Calu3 (cell line): ENCODE measurements around the gene DNAJB13. TPM values are rescaled to one million over a fixed set of nuclear protein-coding genes. Genes with fewer than 3 reads are reported as not detected.

Experiments
- BruUV-seq: library from RNA; stranded (reverse); fragments of 400-500 nt; replicated peaks from 2 replicates; lab custom pipeline; 2021; lab: Mats Ljungman, UMichigan
- CTCF ChIA-PET: fragments of 300-600 bp; sonication (Branson Sonifier 250); formaldehyde crosslinking; loops from one replicate; lab custom pipeline; 2022; ENCODE audit warnings: antibody characterized with exemption; lab: Charles Lee
- DNase-seq: peaks from one replicate; pipeline ENCODE4 v3.0.0; 2022
- H3K27ac Mint-ChIP-seq: one replicate; pipeline ENCODE4 v1.8.0; 2022; ENCODE audit warnings: mixed read lengths; ENCODE audit not compliant: unreplicated experiment
- H3K27me3 Mint-ChIP-seq: one replicate; pipeline ENCODE4 v1.8.0; 2022; ENCODE audit warnings: mixed read lengths; ENCODE audit not compliant: unreplicated experiment
- H3K36me3 Mint-ChIP-seq: one replicate; pipeline ENCODE4 v1.8.0; 2022; ENCODE audit warnings: mild to moderate bottlenecking, moderate library complexity, mixed read lengths; ENCODE audit not compliant: insufficient read depth, unreplicated experiment
- H3K4me1 Mint-ChIP-seq: one replicate; pipeline ENCODE4 v1.8.0; 2022; ENCODE audit warnings: mild to moderate bottlenecking, low read depth, mixed read lengths; ENCODE audit not compliant: unreplicated experiment
- H3K4me3 Mint-ChIP-seq: one replicate; pipeline ENCODE4 v1.8.0; 2022; ENCODE audit warnings: mild to moderate bottlenecking, low read depth, moderate library complexity, mixed read lengths; ENCODE audit not compliant: unreplicated experiment
- H3K9me3 Mint-ChIP-seq: one replicate; pipeline ENCODE4 v1.8.0; 2022; ENCODE audit warnings: low read depth, mixed read lengths; ENCODE audit not compliant: unreplicated experiment
- intact Hi-C: fragments of 100-400 bp; cut with micrococcal nuclease; formaldehyde crosslinking; loops from one replicate; pipeline ENCODE4 v1.10.0; 2022; ENCODE audit not compliant: unreplicated experiment
- total RNA-seq: library from RNA; stranded (reverse); gene quantifications from 2 replicates; pipeline ENCODE4 v1.2.3, GENCODE V29; 2022
- TF ChIP-seq, protein P1 (sequence below): fragments of 200-600 bp; IDR thresholded peaks from one replicate; pipeline ENCODE4 v1.8.0; 2022; ENCODE audit warnings: antibody characterized with exemption; ENCODE audit not compliant: unreplicated experiment

Gene DNAJB13
- total RNA-seq, 1 experiment from 2014 or later: 0.50 TPM

DNA sequence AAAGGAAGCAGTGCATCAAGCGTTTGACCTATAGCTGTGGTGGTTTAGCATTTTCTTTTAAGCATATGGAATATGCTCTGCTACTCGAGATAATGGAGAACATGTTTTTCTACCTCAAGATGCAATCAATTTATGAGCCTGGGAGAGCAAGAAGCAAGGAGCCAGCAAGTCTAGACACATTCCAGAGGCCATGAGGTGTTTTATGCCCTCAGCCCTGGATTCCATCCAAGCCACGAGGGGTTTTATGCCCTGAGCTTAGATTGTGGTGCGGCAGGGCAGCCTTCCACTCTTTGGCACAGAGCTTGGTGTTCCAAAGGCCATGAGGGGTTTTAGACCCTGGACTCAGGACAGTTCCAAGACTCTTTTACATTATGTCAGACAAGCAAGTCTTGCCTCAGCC, 11.7 kb upstream of the DNAJB13 start:
- Mint-ChIP-seq H3K27ac (no peak overlapping the region), H3K4me3 (no peak overlapping the region), H3K9me3 (peaks cover 11% of the 10 kb centered on the region), H3K27me3 (no peaks in the 10 kb centered on the region), H3K4me1 (no peaks in the 10 kb centered on the region), H3K36me3 (peaks cover 5% of the 10 kb centered on the region)
- TF ChIP-seq, protein P1, sequence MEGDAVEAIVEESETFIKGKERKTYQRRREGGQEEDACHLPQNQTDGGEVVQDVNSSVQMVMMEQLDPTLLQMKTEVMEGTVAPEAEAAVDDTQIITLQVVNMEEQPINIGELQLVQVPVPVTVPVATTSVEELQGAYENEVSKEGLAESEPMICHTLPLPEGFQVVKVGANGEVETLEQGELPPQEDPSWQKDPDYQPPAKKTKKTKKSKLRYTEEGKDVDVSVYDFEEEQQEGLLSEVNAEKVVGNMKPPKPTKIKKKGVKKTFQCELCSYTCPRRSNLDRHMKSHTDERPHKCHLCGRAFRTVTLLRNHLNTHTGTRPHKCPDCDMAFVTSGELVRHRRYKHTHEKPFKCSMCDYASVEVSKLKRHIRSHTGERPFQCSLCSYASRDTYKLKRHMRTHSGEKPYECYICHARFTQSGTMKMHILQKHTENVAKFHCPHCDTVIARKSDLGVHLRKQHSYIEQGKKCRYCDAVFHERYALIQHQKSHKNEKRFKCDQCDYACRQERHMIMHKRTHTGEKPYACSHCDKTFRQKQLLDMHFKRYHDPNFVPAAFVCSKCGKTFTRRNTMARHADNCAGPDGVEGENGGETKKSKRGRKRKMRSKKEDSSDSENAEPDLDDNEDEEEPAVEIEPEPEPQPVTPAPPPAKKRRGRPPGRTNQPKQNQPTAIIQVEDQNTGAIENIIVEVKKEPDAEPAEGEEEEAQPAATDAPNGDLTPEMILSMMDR: no peak
- intact Hi-C loops: no loop called here
- CTCF ChIA-PET: no interaction called here
- no TSS peak for BruUV-seq
- DNase-seq: no peak

DNA sequence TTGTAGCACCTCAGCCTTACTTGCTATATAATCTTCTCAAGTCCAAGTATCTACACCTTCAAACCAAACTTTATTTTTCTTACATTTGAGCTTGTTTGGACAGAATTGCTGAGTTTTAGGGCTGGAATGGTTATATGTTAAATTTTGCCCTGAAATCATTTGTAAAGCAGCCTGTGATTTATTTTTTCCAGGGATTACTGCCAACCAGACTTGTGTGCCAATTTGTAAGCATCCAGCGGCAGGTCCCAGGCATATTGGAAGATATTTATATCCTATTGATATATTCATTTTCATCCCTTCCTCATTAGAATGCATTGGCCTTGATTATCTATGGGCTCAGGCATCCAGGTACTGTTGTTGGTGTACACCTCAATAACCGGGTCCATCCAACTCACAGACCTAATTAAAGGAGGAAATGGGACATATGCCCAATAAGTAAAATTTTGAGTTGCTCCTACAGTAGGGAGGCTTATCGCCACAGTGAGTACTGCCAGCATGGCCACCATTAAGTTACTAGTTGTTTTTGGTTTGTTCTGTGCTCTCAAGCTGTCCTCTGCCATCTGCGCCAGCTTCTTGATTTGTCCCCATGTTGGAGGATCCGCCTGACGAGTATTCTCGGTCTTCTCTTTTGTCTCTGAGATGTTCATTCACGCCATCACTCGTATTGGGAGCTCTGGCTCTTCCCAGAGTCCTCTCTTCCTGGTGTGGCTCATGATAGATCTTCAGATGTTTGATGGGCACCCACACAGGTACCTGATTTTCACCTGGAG, 9.8 kb upstream of the DNAJB13 start:
- DNase-seq: no peak
- BruUV-seq: no TSS peak
- no peaks in the 10 kb centered on the region for H3K27me3 Mint-ChIP-seq
- H3K4me3 Mint-ChIP-seq: no peak overlapping the region
- TF ChIP-seq, protein P1: no peak
- CTCF ChIA-PET: no interaction called here
- intact Hi-C loops: no loop called here
- peaks cover 5% of the 10 kb centered on the region for H3K36me3 Mint-ChIP-seq
- no peak overlapping the region for H3K27ac Mint-ChIP-seq
- H3K9me3 Mint-ChIP-seq: peaks cover 11% of the 10 kb centered on the region
- H3K4me1 Mint-ChIP-seq: no peaks in the 10 kb centered on the region

- H3K9me3 Mint-ChIP-seq: peaks cover 14% of the 10 kb centered on the region
- H3K4me3 Mint-ChIP-seq: no peak overlapping the region
- CTCF ChIA-PET: no interaction called here
- intact Hi-C loops: no loop called here
- H3K27me3 Mint-ChIP-seq: no peaks in the 10 kb centered on the region
- no peak for DNase-seq
- TF ChIP-seq, protein P1: no peak
- BruUV-seq: no TSS peak
- no peaks in the 10 kb centered on the region for H3K4me1 Mint-ChIP-seq
- H3K27ac Mint-ChIP-seq: no peak overlapping the region
- H3K36me3 Mint-ChIP-seq: peaks cover under 1% of the 10 kb centered on the region
These were observed 8.8 kb upstream of the DNAJB13 start for GRCh38 chr11:73942010-73942409.

DNA sequence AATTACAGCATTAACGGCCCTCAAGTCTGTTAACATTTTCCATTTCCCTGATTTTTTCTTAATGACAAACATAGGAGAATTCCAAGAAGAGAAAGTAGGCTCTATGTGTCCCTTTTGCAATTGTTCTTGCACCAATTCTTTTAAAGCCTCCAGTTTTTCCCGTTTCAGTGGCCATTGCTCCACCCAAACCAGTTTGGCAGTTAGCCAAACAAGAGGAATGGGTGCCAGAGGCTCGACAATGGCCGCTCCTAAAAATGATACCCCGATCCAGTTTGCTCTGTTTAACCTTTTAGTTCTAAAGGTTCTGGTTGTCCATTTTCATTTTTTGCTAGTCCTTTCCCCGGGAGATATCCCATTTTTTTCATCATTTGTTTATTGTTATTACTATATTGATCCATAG, 6.7 kb upstream of the DNAJB13 start:
- H3K4me3 Mint-ChIP-seq: no peak overlapping the region
- H3K4me1 Mint-ChIP-seq: no peaks in the 10 kb centered on the region
- CTCF ChIA-PET: no interaction called here
- no peak for DNase-seq
- H3K36me3 Mint-ChIP-seq: no peaks in the 10 kb centered on the region
- no TSS peak for BruUV-seq
- intact Hi-C loops: no loop called here
- no peak overlapping the region for H3K27ac Mint-ChIP-seq
- TF ChIP-seq, protein P1: no peak
- H3K27me3 Mint-ChIP-seq: no peaks in the 10 kb centered on the region
- peaks cover 9% of the 10 kb centered on the region for H3K9me3 Mint-ChIP-seq
